Type B pancreatic cell (in vitro differentiated cells): Measurements from ENCODE around the gene ENTHD1. TPM values are rescaled to one million over a fixed set of nuclear protein-coding genes. Genes with fewer than 3 reads are reported as not detected.
"Not testable (repeated sequence)": the region's sequence is repeated elsewhere in the genome, so short reads cannot be mapped to it uniquely, and the experiment has no call there.

ENCODE experiments used
- DNase-seq: peaks from one replicate; pipeline ENCODE4 v3.0.0; 2021; ENCODE audit warnings: mixed read lengths; ENCODE audit not compliant: unreplicated experiment; ENCODE audit errors: extremely low spot score
- H3K27ac Mint-ChIP-seq: 2 replicates; pipeline ENCODE4 v1.8.0; 2021; ENCODE audit warnings: mild to moderate bottlenecking, mixed read lengths
- H3K27me3 Mint-ChIP-seq: 2 replicates; pipeline ENCODE4 v1.8.0; 2021; ENCODE audit warnings: mixed read lengths
- H3K36me3 Mint-ChIP-seq: 2 replicates; pipeline ENCODE4 v1.8.0; 2021; ENCODE audit warnings: mixed read lengths
- H3K4me1 Mint-ChIP-seq: one replicate; pipeline ENCODE4 v1.8.0; 2021; ENCODE audit warnings: mixed read lengths; ENCODE audit not compliant: unreplicated experiment
- H3K4me3 Mint-ChIP-seq: 2 replicates; pipeline ENCODE4 v1.8.0; 2021; ENCODE audit warnings: mild to moderate bottlenecking, mixed read lengths
- H3K9me3 Mint-ChIP-seq: 2 replicates; pipeline ENCODE4 v1.8.0; 2021; ENCODE audit warnings: mixed read lengths
- total RNA-seq: library from RNA; stranded (reverse); gene quantifications from 2 replicates; pipeline ENCODE4 v1.2.1, GENCODE V29; 2021; ENCODE audit warnings: low replicate concordance
- TF ChIP-seq, protein P1 (sequence below): fragments of 200-600 bp; sonication (generic); conservative IDR thresholded peaks from 2 replicates; pipeline ENCODE4 v1.5.0; 2021; ENCODE audit warnings: antibody characterized with exemption, mild to moderate bottlenecking

Gene ENTHD1
- total RNA-seq, 1 donor from 2014 or later, result not detected

DNA sequence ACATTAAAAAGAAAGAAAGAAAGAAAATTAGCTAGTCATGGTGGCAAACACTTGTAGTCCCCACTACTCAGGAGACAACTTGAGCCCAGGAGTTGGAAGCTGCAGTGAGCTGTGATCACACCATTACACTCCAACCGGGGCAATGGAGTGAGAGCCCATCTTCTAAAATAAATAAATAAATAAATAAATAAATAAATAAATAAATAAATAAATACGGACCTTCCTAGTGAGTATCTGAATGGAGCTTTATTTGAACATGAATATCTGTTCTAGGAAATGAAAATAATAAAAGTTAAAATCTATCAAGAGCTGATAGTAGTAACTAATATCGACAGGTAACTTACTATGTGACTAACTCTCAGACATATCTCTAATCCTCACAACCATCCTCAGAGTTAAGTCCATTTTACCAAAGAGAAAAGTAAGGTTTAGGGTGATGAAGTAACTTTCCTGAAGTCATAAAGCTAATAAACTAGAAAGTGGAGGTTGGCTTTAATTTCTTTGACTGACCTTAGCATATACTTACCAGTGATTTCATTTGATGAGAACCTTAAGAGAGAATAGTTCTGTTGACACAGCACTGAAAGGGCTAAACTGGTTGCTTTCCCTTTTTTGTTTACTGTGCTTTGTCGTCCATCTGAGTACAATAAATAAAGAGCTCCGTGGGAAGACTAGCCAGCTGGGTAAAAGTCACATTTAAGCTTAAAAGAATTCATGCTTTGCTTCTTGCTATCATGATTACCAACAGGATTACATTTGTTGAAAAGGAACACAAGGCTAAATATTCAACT lies 22.4 kb downstream of the ENTHD1 start:
- Mint-ChIP-seq H3K27me3 (peaks cover 18% of the 10 kb centered on the region), H3K4me1 (no peaks in the 10 kb centered on the region), H3K9me3 (no peaks in the 10 kb centered on the region), H3K27ac (no peak overlapping the region), H3K36me3 (no peaks in the 10 kb centered on the region), H3K4me3 (no peak overlapping the region)
- DNase-seq, result no peak
- TF ChIP-seq, protein P1, sequence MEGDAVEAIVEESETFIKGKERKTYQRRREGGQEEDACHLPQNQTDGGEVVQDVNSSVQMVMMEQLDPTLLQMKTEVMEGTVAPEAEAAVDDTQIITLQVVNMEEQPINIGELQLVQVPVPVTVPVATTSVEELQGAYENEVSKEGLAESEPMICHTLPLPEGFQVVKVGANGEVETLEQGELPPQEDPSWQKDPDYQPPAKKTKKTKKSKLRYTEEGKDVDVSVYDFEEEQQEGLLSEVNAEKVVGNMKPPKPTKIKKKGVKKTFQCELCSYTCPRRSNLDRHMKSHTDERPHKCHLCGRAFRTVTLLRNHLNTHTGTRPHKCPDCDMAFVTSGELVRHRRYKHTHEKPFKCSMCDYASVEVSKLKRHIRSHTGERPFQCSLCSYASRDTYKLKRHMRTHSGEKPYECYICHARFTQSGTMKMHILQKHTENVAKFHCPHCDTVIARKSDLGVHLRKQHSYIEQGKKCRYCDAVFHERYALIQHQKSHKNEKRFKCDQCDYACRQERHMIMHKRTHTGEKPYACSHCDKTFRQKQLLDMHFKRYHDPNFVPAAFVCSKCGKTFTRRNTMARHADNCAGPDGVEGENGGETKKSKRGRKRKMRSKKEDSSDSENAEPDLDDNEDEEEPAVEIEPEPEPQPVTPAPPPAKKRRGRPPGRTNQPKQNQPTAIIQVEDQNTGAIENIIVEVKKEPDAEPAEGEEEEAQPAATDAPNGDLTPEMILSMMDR, result no peak

DNA sequence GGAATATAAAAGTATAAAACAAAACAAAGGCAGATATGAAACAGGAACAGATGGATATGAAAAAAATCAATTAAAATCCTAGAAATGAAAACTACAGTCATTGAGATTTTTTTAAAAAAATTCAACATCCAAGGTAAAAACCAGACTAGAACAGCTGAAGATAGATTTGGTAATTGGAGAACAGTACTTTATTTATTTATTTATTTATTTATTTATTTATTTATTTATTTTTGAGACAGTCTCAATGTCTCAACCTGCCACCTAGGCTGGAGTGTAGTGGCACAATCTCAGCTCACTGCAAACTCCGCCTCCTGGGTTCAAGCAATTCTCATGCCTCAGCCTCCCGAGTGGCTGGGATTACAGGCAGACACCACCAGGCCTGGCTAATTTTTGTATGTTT lies 23.8 kb downstream of the ENTHD1 start:
- H3K4me1 Mint-ChIP-seq, H3K4me3 Mint-ChIP-seq, H3K27ac Mint-ChIP-seq, DNase-seq, H3K36me3 Mint-ChIP-seq, H3K9me3 Mint-ChIP-seq: not testable (repeated sequence)
- H3K27me3 Mint-ChIP-seq, result peaks cover 25% of the 10 kb centered on the region

DNA sequence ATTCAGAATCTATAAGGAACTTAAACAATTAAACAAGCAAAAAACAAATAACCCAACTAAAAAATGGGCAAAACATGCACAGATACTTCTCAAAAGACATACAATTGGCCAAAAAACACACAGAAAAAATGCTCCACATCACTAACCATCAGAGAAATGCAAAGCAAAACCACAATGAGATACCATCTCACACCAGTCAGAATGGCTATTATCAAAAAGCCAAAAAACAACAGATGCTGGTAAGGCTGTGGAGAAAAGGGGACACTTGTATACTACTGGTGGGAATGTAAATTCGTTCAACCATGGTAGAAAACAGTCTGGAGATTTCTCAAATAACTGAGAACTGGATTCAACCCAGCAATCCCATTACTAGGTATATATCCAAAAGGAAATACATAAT lies 24.8 kb downstream of the ENTHD1 start:
- no peak overlapping the region for H3K27ac Mint-ChIP-seq
- no peak overlapping the region for H3K4me3 Mint-ChIP-seq
- H3K4me1 Mint-ChIP-seq, result no peaks in the 10 kb centered on the region
- H3K36me3 Mint-ChIP-seq, result no peaks in the 10 kb centered on the region
- TF ChIP-seq, protein P1, result no peak
- peaks cover 24% of the 10 kb centered on the region for H3K27me3 Mint-ChIP-seq
- no peak for DNase-seq
- no peaks in the 10 kb centered on the region for H3K9me3 Mint-ChIP-seq

DNA sequence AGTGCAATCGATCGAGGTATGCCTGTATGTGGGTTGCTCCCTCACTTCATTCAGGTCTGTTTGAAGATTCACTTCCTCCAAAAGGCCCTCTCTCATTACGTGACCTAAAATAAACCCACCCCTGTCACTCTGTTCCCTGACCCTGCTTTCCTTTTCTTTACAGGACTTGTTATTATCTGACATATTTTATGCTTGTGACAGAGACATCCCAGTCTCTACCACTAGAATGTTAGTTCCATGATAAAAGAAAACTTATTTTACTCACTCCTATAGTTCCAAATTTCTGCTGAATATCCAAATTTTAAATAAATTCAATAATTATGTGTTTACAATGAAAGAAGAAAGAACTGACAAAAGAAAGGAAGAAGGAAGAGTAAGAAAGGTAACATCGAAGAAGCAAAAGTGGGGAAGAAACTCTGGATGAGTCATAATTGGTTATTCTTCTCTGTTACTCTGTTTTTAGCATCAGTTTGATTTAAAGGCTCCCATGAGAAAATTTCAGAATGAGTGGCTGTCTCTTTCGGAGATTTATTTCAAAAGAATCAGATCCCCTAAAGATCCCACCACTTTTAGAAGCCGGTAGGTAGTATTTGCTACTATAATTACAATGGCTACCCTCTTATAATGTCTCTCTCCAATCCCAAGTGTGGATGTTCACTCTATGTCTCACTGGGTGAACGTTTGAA lies 33.5 kb downstream of the ENTHD1 start:
- no peak overlapping the region for H3K27ac Mint-ChIP-seq
- H3K9me3 Mint-ChIP-seq, result no peaks in the 10 kb centered on the region
- TF ChIP-seq, protein P1, result no peak
- no peak overlapping the region for H3K4me3 Mint-ChIP-seq
- H3K27me3 Mint-ChIP-seq, result peaks cover 26% of the 10 kb centered on the region
- no peaks in the 10 kb centered on the region for H3K4me1 Mint-ChIP-seq
- no peak for DNase-seq
- no peaks in the 10 kb centered on the region for H3K36me3 Mint-ChIP-seq

DNA sequence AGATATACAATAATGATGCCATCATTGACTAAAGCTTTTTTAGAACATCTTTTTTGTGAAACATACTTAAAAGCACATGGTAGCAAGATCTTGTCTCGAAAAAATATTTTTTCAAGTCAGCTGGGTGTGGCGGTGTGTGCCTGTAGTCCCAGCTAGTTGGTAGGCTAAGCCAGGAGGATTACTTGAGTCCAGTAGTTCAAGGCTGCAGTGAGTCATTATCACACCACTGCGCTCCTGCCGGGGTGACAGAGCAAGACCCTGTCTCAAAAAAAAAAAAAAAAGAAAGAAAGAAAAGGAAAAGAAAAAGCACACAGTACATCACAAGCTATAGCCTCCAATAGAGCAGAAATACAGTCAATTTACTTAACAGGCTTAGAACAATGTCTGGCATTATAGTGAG lies 37.0 kb downstream of the ENTHD1 start:
- Mint-ChIP-seq H3K9me3 (no peaks in the 10 kb centered on the region), H3K4me1 (no peaks in the 10 kb centered on the region), H3K36me3 (no peaks in the 10 kb centered on the region), H3K27me3 (peaks cover 31% of the 10 kb centered on the region), H3K4me3 (no peak overlapping the region), H3K27ac (no peak overlapping the region)
- TF ChIP-seq, protein P1, result no peak
- no peak for DNase-seq

DNA sequence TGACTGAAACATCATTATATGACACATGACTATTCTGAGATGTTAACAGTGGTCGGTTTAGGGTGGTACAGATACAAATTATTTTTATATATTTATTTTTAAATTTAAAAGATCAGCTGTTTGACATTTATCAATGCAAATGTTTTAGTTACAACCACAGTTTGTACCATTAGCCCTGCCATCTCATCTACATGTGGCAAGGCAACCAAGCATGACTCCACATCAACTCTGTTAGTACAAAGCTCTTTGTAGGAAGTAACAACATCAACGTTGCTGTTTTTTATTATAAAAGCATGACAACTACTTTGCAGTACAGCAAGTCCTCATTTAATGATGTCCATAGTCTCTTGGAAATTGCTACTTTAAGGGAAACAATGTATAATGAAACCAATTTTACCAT lies 40.8 kb downstream of the ENTHD1 start:
- TF ChIP-seq, protein P1, result no peak
- Mint-ChIP-seq H3K27me3 (peaks cover 20% of the 10 kb centered on the region), H3K4me3 (no peak overlapping the region), H3K9me3 (no peaks in the 10 kb centered on the region), H3K4me1 (no peaks in the 10 kb centered on the region), H3K27ac (no peak overlapping the region), H3K36me3 (no peaks in the 10 kb centered on the region)
- DNase-seq, result no peak
